Suprapubic skin (tissue), 3 donors: ENCODE measurements around the gene SLC2A4RG.

Experiments
- POLR2A ChIP-seq, 2 donors: fragments of 450-650 bp; IDR thresholded peaks; one replicate each; pipeline ENCODE4 v1.6.1; 2017; ENCODE audit warnings: antibody characterized with exemption in 2 of 2, mild to moderate bottlenecking in 2 of 2, moderate library complexity in 2 of 2
- TF ChIP-seq, protein P1 (sequence below), 2 donors: fragments of 200-600 bp in 1 of 2; fragments of 450-650 bp in 1 of 2; sonication (generic) in 1 of 2; IDR thresholded peaks; one replicate each; pipeline ENCODE4 v1.5.1; 2016 to 2019; ENCODE audit warnings: antibody characterized with exemption in 2 of 2, mild to moderate bottlenecking in 1 of 2, moderate library complexity in 1 of 2

DNA sequence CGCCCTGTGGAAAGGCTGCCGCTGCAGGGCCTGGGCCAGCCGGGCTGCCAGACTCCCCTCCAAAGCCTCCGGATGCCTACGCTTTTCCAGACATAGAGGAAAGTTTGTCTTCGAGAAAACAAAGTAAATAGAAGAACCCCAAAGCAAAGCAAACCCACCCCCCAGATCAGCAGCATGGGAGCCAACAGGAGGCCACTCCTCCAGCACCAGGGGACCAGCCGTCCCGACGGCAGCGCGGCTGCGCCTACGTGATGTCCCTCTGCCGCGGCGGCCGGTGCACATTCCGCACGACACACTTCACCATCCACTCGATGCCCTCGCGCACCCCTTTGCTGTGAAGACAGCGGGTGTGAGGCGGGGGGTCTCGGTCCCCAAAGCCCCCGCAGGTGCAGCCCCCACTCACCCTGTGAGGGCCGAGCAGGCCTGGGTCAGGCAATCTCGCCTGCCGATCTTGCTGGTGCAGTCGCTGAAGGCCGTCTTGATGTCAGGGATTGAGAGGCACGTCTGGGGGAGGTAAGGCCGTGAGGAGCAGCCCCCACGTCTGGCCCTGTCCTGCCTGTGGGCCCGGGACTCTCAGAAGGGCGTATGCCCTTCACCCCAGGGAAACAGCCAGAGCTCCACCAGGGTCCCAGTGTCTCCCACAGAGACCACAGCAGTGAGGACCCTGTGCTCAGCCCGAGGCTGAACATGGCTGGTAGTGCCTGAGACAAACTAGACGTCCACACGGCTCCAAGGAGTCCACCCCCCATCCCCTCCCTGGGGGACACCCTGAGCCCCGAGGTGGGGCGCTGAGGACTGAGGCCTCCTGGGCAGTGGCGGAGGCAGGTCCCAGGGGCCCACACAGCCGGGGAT lies 39.2 kb upstream of the SLC2A4RG start:
- TF ChIP-seq, protein P1, sequence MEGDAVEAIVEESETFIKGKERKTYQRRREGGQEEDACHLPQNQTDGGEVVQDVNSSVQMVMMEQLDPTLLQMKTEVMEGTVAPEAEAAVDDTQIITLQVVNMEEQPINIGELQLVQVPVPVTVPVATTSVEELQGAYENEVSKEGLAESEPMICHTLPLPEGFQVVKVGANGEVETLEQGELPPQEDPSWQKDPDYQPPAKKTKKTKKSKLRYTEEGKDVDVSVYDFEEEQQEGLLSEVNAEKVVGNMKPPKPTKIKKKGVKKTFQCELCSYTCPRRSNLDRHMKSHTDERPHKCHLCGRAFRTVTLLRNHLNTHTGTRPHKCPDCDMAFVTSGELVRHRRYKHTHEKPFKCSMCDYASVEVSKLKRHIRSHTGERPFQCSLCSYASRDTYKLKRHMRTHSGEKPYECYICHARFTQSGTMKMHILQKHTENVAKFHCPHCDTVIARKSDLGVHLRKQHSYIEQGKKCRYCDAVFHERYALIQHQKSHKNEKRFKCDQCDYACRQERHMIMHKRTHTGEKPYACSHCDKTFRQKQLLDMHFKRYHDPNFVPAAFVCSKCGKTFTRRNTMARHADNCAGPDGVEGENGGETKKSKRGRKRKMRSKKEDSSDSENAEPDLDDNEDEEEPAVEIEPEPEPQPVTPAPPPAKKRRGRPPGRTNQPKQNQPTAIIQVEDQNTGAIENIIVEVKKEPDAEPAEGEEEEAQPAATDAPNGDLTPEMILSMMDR (IDR thresholded peaks at IDR 0.05) = no peak
- no peak for TF ChIP-seq POLR2A (IDR thresholded peaks at IDR 0.05)
